Measurements from ENCODE around the gene THSD8.

Gene THSD8

GRCh38 chr19:12801466-12802266 lies at the start of gene THSD8, which contains the start of gene PRDX2:
Gene THSD8, plus strand, starts transcription at chr19:12802069. Its CDS starts 3 bp downstream, at chr19:12802072.
Gene PRDX2, minus strand, starts transcription at chr19:12801800. Its CDS starts 539 bp downstream, at chr19:12801261.
- DNase-seq (ENCODE audit: low read depth, low spot score), result peak; percentile 86

- DNase-seq (ENCODE audit: low read depth, low spot score), result peak; percentile 46
Measured at GRCh38 chr19:12754465-12755196, 47.2 kb upstream of the THSD8 start.

GRCh38 chr19:12756150-12756883 lies 45.6 kb upstream of the THSD8 start:
- no peak for DNase-seq (ENCODE audit: low read depth, low spot score)

- peak; percentile 98 for DNase-seq (ENCODE audit: low read depth, low spot score)
Measured at GRCh38 chr19:12757544-12758274, 44.2 kb upstream of the THSD8 start.

DNA sequence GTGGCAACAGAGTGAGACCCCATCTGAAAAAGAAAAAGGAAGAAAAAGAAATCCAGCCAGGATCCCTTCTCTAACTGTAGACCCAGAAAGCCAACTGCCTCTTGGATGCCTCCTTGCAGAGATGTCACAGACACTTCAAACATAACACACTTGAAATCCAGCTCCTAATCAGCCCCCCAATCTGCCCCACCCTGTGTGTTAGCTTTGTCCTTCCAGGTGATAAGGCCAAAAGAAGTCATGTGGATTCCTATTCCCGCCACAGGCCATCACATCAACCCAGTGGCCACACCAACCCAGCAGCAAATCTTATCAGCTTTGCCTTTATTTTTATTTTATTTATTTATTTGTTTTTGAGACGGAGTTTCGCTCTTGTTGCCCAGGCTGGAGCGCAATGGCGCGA lies 42.2 kb upstream of the THSD8 start:
- DNase-seq (ENCODE audit: low read depth, low spot score), result no peak

DNA sequence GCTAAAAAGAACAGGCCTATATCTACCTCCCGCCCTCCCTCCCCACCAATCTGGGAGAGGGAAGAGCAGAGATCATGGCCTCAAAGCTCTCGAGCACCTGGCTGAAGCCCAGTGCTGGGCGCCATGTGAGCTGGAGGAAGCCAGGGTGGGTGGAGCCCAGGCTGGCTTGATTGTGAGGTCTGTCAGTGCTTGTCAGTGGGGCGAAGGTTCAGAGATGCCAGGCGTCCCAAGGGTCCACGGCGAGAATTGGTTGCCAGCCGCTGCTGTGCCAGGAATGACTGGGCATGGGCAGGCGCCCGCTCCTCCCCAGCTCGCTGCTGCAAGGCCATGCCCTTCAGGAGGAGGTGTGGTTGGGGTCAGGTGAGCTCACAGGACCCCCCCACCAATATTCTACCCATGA lies 38.8 kb upstream of the THSD8 start:
- no peak for DNase-seq (ENCODE audit: low read depth, low spot score)

- no peak for DNase-seq (ENCODE audit: low read depth, low spot score)
Measured at GRCh38 chr19:12764698-12765097, 37.2 kb upstream of the THSD8 start.

DNA sequence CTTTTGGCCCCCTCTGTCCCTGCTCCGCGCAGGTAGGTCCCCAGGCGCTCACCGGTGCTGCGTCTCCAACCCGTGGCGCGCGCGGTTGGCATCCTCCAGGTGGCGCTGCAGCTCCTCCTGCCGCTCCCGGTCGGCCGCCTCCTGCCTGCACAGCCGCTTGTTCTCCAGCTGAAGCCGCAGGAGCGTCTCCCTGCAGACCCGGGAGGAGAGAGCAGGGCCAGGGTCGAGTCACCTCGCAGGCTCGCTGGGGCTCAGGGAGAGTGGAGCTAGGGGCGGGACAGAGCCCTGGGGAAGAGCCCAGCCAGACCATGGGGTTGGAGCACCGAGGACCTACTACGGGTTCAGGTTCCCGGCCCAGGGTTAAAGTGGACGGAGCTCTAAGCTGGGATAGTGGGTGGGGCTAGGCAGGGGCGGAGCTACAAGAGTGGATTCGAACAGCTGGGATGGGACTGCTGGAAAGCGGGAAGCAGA lies 35.8 kb upstream of the THSD8 start:
- peak; percentile 93 for DNase-seq (ENCODE audit: low read depth, low spot score)

GRCh38 chr19:12767150-12767549 lies 34.7 kb upstream of the THSD8 start:
- DNase-seq (ENCODE audit: low read depth, low spot score), result no peak

DNA sequence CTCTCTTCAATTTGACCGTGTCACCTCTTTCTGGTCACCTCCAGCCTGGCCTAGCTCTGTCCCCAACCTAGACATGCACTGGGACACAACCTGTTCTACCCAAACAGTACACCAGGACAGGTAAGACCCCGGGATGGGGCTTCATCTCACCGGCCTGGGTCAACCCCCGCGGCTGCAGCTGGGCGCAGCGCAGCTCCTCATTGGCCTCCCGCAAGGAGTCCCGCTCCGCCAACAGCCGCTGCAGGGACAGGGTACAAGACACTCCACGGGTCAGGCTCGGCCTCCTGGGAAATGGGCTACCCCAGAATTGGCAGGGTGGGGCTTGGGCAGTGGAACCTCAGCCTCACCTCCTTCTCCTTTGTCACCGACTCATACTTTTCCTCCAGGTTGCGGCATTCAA lies 34.2 kb upstream of the THSD8 start:
- no peak for DNase-seq (ENCODE audit: low read depth, low spot score)

DNA sequence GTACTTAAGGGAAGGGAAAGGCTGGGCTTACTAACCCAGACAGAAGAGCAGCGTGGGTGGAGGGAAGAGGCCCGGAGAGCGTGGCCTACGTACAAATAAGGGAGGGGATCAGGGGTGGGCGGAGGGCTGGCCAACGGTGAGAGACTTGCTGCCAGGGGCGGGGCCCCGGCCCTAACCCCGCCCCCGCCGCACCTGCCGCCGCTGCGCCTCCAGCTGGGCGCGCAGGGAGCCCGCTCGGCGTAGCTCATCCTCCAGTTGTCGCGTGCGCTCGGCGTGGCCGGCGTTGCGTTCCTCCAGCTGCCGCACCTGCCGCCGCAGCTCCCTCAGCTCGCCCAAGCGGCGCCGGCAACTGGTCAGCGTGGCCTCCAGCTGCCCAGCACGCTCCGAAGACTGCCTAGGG lies 32.2 kb upstream of the THSD8 start:
- peak; percentile 83 for DNase-seq (ENCODE audit: low read depth, low spot score)

- no peak for DNase-seq (ENCODE audit: low read depth, low spot score)
Measured at GRCh38 chr19:12770922-12771321, 30.9 kb upstream of the THSD8 start.

DNA sequence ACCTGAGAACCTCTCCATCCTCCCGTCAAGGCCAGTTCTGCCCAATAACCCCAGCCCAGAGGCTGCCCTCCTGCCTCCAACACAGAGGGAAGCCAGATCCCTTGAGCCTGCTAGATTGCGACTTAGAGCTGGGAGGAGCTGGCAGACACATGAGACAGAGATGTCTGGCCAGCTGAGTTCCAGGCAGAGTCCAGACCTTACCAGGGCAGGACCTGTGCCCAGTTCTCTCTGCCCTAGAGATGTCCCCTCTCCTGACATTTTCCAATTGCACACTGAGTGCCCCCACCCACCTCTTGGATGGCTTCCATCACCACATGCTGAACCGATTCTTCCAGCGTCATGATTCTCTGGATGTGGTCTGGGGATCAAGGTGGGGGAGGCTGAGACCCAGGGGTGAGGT lies 29.5 kb upstream of the THSD8 start:
- no peak for DNase-seq (ENCODE audit: low read depth, low spot score)

DNA sequence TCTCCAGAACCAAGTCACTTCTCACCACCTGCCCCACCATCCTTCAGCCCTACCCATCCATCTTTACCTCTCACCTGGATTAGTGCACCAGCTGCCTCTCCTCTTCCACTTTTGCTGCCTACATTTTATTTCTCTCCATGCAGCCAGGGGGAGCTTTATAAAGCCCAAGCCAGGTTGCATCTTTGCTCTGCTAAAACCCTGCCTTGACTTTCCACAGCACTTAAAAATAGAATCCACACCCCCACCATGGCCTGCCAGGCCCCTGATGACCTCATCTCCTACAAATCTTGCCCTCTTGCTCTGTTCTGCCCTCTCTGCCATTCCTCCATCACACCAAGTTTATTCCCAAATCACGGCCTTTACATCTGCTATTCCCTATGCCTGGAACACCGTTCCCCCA lies 28.3 kb upstream of the THSD8 start:
- no peak for DNase-seq (ENCODE audit: low read depth, low spot score)

GRCh38 chr19:12774588-12775555 lies 27.0 kb upstream of the THSD8 start, which contains the start of gene HOOK2:
Gene HOOK2, minus strand, starts transcription at chr19:12775552. Its CDS starts 103 bp downstream, at chr19:12775449.
- DNase-seq (ENCODE audit: low read depth, low spot score), result peak; percentile 89

DNA sequence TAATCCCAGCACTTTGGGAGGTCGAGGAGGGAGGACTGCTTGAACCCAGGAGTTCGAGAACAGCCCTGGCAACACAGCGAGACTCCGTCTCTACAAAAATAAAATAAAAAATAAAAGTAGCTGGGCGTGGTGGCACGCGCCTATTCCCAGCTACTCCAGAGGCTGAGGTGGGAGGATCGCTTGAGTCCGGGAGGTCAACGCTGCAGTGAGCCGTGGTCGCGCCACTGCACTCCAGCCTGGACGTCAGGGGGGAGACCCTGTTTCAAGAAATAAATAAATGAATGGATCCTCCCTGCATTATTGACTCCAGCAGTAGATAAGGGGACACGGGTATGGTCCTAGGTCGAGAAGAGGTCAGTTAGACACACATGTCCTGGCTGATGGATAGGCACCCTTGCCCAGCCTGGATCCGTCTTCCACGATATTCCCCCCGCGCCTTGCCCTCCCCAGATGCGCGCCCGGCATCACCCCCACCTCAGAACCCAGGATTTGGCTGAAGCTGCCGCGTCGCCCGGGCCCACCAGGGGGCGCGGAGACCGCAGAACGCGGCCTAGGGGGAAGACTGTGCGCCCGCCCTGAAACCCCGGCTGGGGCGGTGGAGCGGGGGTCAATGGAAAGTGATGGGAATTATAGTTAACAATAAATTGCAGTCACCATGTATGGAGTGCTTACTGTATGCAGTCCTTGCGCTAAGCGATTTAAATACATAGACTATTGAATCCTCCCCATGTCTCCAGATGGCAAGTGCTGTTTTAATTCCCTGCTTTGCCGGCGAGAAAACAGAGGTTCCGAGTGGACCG lies 24.5 kb upstream of the THSD8 start:
- peak; percentile 84 for DNase-seq (ENCODE audit: low read depth, low spot score)

DNA sequence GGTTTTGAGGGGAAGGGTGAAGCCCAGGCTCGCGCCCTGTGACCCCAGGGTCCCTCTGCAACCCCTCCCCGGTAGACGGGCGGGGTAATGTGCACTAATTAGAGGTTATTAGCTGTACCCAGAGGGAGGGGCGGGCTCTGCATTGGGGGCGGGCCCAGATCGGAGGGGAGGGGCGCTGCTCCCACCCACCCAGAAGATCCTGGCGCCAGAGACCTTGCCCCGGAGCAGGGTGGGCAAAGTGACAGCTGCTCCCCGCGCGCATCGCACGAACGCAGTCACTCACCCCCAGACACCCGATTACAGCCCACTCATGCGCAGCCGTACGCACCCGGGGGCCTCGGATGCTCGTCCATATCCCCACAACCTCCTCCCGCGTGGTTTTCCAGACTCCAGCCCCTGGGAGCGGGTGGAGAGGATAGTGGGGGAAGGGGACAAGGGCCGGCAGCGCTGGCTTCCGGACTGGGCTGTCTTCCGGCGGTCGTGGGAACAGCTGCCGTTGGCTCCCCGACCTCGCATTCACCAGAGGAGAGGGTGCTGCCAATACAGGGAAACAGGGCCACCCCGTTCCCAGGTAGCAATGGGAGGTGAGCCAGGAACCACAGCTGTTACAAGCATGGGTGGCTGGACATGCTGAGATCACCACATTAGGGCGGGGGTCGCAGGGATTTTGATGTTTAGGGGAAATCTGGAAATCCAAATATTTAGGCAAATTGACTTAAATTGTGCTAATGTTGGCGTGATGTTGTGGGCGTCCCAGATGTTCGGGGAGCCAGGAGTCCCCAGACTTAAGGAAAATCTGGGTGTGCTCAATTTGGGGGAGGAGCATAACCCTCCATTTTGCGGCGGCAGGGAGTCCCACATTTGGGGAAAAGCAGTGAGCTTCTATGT lies 23.6 kb upstream of the THSD8 start:
- DNase-seq (ENCODE audit: low read depth, low spot score), result peak; percentile 57

- DNase-seq (ENCODE audit: low read depth, low spot score), result no peak
Measured at GRCh38 chr19:12778905-12779161, 23.0 kb upstream of the THSD8 start.

Data from ELF-1 (cell line).